HG02763 (cell line): ENCODE results near the gene ADAM22.

Experiments
- ATAC-seq: cut with Tn5 transposase; IDR thresholded peaks from one replicate; pipeline ENCODE4 v1.9.1; 2021; ENCODE audit warnings: mild to moderate bottlenecking, moderate library complexity; ENCODE audit not compliant: unreplicated experiment

Gene ADAM22

GRCh38 chr7:87948371-87948770 is 14.3 kb downstream of the ADAM22 start:
- no peak for ATAC-seq

GRCh38 chr7:87959336-87959735 is 25.3 kb downstream of the ADAM22 start:
- ATAC-seq = no peak

GRCh38 chr7:87960239-87960638 is 26.2 kb downstream of the ADAM22 start:
- no peak for ATAC-seq

GRCh38 chr7:87961754-87962153 is 27.7 kb downstream of the ADAM22 start:
- ATAC-seq = no peak

GRCh38 chr7:87966271-87966670 is 32.2 kb downstream of the ADAM22 start:
- no peak for ATAC-seq

GRCh38 chr7:87968021-87968420 is 34.0 kb downstream of the ADAM22 start:
- no peak for ATAC-seq

- ATAC-seq = no peak
These were observed 48.1 kb downstream of the ADAM22 start for GRCh38 chr7:87982116-87982515.

- no peak for ATAC-seq
These were observed 50.0 kb downstream of the ADAM22 start for GRCh38 chr7:87984088-87984487.

GRCh38 chr7:87993269-87993668 is 59.2 kb downstream of the ADAM22 start:
- ATAC-seq = no peak

- no peak for ATAC-seq
These were observed 65.2 kb downstream of the ADAM22 start for GRCh38 chr7:87999261-87999660.

GRCh38 chr7:88001744-88002530 is 67.9 kb downstream of the ADAM22 start:
- no peak for ATAC-seq

- no peak for ATAC-seq
These were observed 68.6 kb downstream of the ADAM22 start for GRCh38 chr7:88002617-88003016.

GRCh38 chr7:88003581-88003980 is 69.5 kb downstream of the ADAM22 start:
- ATAC-seq = no peak

GRCh38 chr7:88005191-88005590 is 71.1 kb downstream of the ADAM22 start:
- ATAC-seq = no peak

GRCh38 chr7:88009651-88010050 is 75.6 kb downstream of the ADAM22 start:
- no peak for ATAC-seq

GRCh38 chr7:88012086-88012485 is 78.0 kb downstream of the ADAM22 start:
- ATAC-seq = no peak

- no peak for ATAC-seq
These were observed 79.9 kb downstream of the ADAM22 start for GRCh38 chr7:88013981-88014380.

GRCh38 chr7:88014581-88014980 is 80.5 kb downstream of the ADAM22 start:
- ATAC-seq = no peak

- ATAC-seq = no peak
These were observed 81.3 kb downstream of the ADAM22 start for GRCh38 chr7:88015309-88015708.

GRCh38 chr7:88018501-88018900 is 84.5 kb downstream of the ADAM22 start:
- ATAC-seq = no peak

GRCh38 chr7:88020953-88021665 is 87.1 kb downstream of the ADAM22 start:
- ATAC-seq = no peak

GRCh38 chr7:88027724-88028123 is 93.7 kb downstream of the ADAM22 start:
- ATAC-seq = no peak
